Activated naive CD4-positive, alpha-beta T cell treated with anti-CD3 and anti-CD28 coated beads, Interleukin-2, amount 10 ng/mL, durations not matched to agents 7 days and 5 days (primary cell): ENCODE data around the gene KCNE4.

ENCODE experiments used
- CTCF ChIA-PET: fragments of 350-600 bp; sonication (Branson Sonifier 250); formaldehyde crosslinking; loops from one replicate; lab custom pipeline; 2021; ENCODE audit warnings: antibody characterized with exemption; lab: Charles Lee
- DNase-seq: peaks from one replicate; pipeline ENCODE4 v3.0.0-alpha.2; 2020
- H3K27ac Mint-ChIP-seq: one replicate; pipeline ENCODE4 v1.8.0; 2021; ENCODE audit warnings: mild to moderate bottlenecking, moderate library complexity, mixed read lengths
- H3K27me3 Mint-ChIP-seq: one replicate; pipeline ENCODE4 v1.8.0; 2021; ENCODE audit warnings: mild to moderate bottlenecking, mixed read lengths
- H3K36me3 Mint-ChIP-seq: one replicate; pipeline ENCODE4 v1.8.0; 2021; ENCODE audit warnings: mixed read lengths
- H3K4me1 Mint-ChIP-seq: one replicate; pipeline ENCODE4 v1.8.0; 2021; ENCODE audit warnings: mixed read lengths
- H3K4me3 Mint-ChIP-seq: one replicate; pipeline ENCODE4 v1.8.0; 2021; ENCODE audit warnings: mild to moderate bottlenecking, moderate library complexity, mixed read lengths
- H3K9me3 Mint-ChIP-seq: one replicate; pipeline ENCODE4 v1.8.0; 2021; ENCODE audit warnings: mixed read lengths

The KCNE4 gene, protein sequence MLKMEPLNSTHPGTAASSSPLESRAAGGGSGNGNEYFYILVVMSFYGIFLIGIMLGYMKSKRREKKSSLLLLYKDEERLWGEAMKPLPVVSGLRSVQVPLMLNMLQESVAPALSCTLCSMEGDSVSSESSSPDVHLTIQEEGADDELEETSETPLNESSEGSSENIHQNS

DNA sequence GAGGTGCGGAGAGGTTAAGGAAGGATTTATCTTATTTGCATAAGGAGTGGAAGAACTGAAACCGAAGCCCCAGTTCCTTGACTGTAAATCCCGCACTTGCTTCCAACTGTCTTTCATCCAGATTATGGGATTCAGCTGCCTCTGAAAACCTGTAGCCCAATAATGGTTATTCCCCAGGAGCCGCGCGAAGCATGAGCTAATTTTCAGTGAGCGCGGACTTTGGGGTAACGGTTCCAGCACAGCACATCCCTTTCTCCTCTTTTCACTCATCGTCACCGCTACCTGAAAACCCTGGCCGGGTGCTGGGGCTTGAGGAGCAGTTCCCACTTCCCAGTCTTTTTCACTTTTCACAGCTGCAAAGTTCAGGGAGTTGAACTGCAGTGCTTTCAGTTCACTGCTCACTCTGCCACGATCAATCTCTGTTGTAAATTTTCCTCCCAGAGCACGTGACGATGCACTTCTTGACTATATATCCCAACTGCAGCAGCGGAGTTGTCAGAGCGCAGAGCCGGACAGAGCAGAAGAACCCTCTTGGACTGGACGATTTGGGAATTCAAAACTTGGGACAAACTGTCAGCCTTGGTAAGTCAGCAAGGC, at the start of gene KCNE4:
Gene KCNE4 (plus strand): TSS at position 498 of the 597 bp plus-strand sequence. CDS start 641 bp downstream, outside the sequence.
- H3K27ac Mint-ChIP-seq: no peak within 1 kb of the TSS
- no peak within 1 kb of the TSS for H3K4me3 Mint-ChIP-seq
- no peaks in the 10 kb centered on the region for H3K27me3 Mint-ChIP-seq
- H3K9me3 Mint-ChIP-seq: no peaks in the 10 kb centered on the region
- DNase-seq: no peak
- H3K4me1 Mint-ChIP-seq: no peaks in the 10 kb centered on the region
- H3K36me3 Mint-ChIP-seq: no peaks in the 10 kb centered on the region
- CTCF ChIA-PET: no interaction called here

DNA sequence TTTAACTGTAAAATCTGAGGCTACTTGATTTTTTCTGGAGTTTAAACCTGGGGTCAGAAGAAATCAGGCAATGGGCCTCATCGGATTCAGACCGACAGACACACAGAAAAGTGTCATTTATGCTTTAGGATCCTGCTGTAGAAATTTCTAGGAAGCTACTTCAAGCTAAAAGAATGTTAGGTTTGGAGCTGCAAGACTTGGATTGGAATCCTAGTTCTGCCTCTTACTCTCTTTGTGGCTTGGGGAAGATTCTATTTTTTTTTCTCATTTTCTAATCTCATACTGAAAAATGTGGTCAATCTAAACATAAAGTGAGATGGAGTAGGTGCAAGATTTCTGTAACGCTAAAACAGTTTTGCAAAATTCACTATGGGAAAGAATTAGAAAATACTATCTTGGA, 48.8 kb upstream of the KCNE4 start:
- Mint-ChIP-seq H3K9me3 (no peaks in the 10 kb centered on the region), H3K4me1 (no peaks in the 10 kb centered on the region), H3K27ac (no peak overlapping the region), H3K4me3 (no peak overlapping the region), H3K36me3 (no peaks in the 10 kb centered on the region), H3K27me3 (peaks cover 5% of the 10 kb centered on the region)
- no peak for DNase-seq
- CTCF ChIA-PET: no interaction called here

GRCh38 chr2:223005496-223005895, 46.5 kb upstream of the KCNE4 start:
- CTCF ChIA-PET: no interaction called here
- Mint-ChIP-seq H3K27ac (no peak overlapping the region), H3K27me3 (no peaks in the 10 kb centered on the region), H3K9me3 (no peaks in the 10 kb centered on the region), H3K4me1 (no peaks in the 10 kb centered on the region), H3K36me3 (no peaks in the 10 kb centered on the region), H3K4me3 (no peak overlapping the region)
- DNase-seq: no peak

DNA sequence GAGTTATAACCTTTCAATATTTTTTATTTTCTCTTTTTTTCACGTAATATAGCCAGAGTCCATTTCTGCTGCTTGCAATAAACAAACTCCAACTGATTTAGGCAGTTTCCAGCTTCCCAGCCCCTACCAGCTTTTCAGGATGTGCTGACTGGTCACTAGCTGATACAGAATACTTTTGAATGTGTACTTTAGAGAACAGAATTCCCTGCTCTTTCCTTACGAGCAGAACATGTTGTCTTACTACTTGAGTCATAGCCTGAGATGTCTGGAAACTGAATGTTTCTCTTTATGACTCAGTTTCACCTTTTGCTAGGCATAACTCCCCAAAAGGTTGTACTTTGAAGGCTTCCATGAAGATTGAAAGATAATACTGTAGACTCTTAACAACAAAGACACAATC, 44.5 kb upstream of the KCNE4 start:
- no peaks in the 10 kb centered on the region for H3K4me1 Mint-ChIP-seq

DNA sequence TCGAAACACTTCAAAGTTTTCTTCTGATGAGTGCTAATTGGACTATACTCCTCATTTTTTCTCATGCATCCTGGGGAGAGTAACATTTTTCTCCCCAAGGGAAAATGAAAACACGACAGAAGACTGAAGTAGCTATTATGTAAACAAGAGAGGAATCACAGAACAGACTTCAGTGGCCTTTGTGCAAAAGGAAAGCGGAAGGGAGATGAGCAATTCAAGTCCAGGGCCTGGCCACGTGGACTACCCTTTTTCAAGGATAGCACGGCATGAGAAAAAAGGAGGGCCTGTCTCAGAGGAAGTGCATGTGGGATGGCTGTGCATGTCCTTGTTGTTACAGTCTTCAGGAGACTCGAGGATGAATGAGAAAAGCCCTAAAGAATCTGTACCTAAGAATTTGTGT, 43.8 kb upstream of the KCNE4 start:
- Mint-ChIP-seq H3K4me3 (no peak overlapping the region), H3K27me3 (no peaks in the 10 kb centered on the region), H3K36me3 (no peaks in the 10 kb centered on the region), H3K9me3 (no peaks in the 10 kb centered on the region), H3K27ac (no peak overlapping the region), H3K4me1 (no peaks in the 10 kb centered on the region)
- no peak for DNase-seq
- CTCF ChIA-PET: no interaction called here

More for the DNA sequence above, 44.5 kb upstream of the KCNE4 start:
- Mint-ChIP-seq H3K27me3 (no peaks in the 10 kb centered on the region), H3K4me3 (no peak overlapping the region), H3K27ac (no peak overlapping the region), H3K9me3 (no peaks in the 10 kb centered on the region), H3K36me3 (no peaks in the 10 kb centered on the region)
- CTCF ChIA-PET: no interaction called here
- no peak for DNase-seq

- Mint-ChIP-seq H3K36me3 (no peaks in the 10 kb centered on the region), H3K4me1 (no peaks in the 10 kb centered on the region), H3K27me3 (no peaks in the 10 kb centered on the region), H3K9me3 (no peaks in the 10 kb centered on the region), H3K4me3 (no peak overlapping the region), H3K27ac (no peak overlapping the region)
- CTCF ChIA-PET: no interaction called here
- DNase-seq: no peak
Observed at GRCh38 chr2:223008956-223009355, 43.0 kb upstream of the KCNE4 start.

- CTCF ChIA-PET: no interaction called here
- DNase-seq: no peak
Observed at GRCh38 chr2:223010641-223011040, 41.3 kb upstream of the KCNE4 start.

GRCh38 chr2:223012291-223012690, 39.7 kb upstream of the KCNE4 start:
- no peaks in the 10 kb centered on the region for H3K27me3 Mint-ChIP-seq
- CTCF ChIA-PET: no interaction called here
- no peak for DNase-seq
- no peak overlapping the region for H3K4me3 Mint-ChIP-seq
- H3K27ac Mint-ChIP-seq: no peak overlapping the region
- no peaks in the 10 kb centered on the region for H3K9me3 Mint-ChIP-seq
- no peaks in the 10 kb centered on the region for H3K36me3 Mint-ChIP-seq
- H3K4me1 Mint-ChIP-seq: no peaks in the 10 kb centered on the region

More at GRCh38 chr2:223010641-223011040, 41.3 kb upstream of the KCNE4 start:
- no peaks in the 10 kb centered on the region for H3K9me3 Mint-ChIP-seq
- no peaks in the 10 kb centered on the region for H3K4me1 Mint-ChIP-seq
- no peak overlapping the region for H3K4me3 Mint-ChIP-seq
- no peak overlapping the region for H3K27ac Mint-ChIP-seq
- no peaks in the 10 kb centered on the region for H3K27me3 Mint-ChIP-seq
- H3K36me3 Mint-ChIP-seq: no peaks in the 10 kb centered on the region

DNA sequence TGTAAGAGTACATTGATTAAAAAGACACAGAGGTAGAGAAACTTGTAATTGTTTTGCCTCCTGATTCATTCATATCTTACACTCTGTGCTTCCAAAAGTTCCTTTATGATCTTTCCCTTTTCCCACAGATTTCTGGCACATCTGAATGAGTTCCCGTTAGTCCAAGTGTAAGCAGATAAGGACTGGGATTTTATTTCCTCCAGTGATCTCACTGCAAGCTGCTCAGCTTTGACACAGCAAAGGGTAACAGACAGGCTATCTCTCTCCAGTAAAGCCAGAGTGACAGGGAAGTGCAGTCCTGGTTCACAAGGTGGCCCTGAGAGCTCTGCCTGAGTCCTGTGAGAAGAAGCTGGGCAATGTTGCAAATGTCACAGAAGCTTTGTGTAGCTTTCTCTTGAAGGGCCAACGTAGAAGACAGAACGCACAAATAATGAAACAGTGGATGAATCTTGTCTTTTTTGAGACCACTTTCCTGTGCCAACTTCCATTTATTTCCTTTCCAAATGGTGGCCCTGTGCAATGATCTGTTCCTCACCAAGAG, 32.5 kb upstream of the KCNE4 start:
- Mint-ChIP-seq H3K27me3 (no peaks in the 10 kb centered on the region), H3K36me3 (no peaks in the 10 kb centered on the region), H3K9me3 (no peaks in the 10 kb centered on the region), H3K27ac (no peak overlapping the region), H3K4me1 (no peaks in the 10 kb centered on the region), H3K4me3 (no peak overlapping the region)
- no peak for DNase-seq
- CTCF ChIA-PET: interaction anchor here (0.6 kb wide), 1 partner anchor 1536 kb away, joined by 3 read pairs; no protein-coding TSS in a partner anchor

DNA sequence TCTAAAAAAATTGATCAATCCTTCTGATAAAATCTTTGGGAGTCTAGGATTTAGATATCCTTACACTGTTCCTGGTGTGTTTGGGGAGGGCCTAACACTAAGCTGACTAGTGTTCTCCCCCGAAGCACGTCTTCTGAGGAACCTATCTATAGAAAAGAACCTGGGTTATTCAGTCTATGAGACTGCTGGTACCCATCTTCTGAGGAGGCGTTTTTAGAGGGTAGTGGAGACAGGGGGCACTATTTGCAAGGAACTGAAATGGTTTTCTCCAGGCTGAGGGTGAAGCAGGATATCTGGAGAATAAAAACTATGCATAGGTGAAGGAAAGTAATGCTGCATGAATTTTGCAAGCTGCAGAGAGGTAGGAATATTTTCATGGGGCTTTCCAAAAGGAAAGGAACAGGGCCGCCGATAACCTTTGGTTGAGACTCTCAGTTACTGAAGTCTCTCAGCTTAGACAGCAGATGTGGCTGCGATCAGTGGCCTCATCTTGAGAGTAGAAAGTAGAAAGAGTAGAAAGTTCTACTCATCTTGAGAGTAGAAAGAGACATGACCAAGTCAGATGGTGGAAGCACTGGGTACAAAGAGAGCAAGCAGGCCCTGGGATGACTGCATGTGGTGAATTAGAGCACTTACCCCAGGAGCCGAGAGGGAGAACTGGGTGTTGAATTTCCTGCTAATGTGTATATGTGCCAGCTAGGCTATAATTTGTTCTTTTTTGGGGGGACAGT, 31.8 kb upstream of the KCNE4 start:
- no peaks in the 10 kb centered on the region for H3K36me3 Mint-ChIP-seq
- H3K27me3 Mint-ChIP-seq: no peaks in the 10 kb centered on the region
- H3K4me3 Mint-ChIP-seq: no peak overlapping the region
- H3K4me1 Mint-ChIP-seq: no peaks in the 10 kb centered on the region
- CTCF ChIA-PET: interaction anchor here (0.6 kb wide), 1 partner anchor 1536 kb away, joined by 3 read pairs; no protein-coding TSS in a partner anchor
- H3K27ac Mint-ChIP-seq: no peak overlapping the region
- no peaks in the 10 kb centered on the region for H3K9me3 Mint-ChIP-seq
- no peak for DNase-seq

DNA sequence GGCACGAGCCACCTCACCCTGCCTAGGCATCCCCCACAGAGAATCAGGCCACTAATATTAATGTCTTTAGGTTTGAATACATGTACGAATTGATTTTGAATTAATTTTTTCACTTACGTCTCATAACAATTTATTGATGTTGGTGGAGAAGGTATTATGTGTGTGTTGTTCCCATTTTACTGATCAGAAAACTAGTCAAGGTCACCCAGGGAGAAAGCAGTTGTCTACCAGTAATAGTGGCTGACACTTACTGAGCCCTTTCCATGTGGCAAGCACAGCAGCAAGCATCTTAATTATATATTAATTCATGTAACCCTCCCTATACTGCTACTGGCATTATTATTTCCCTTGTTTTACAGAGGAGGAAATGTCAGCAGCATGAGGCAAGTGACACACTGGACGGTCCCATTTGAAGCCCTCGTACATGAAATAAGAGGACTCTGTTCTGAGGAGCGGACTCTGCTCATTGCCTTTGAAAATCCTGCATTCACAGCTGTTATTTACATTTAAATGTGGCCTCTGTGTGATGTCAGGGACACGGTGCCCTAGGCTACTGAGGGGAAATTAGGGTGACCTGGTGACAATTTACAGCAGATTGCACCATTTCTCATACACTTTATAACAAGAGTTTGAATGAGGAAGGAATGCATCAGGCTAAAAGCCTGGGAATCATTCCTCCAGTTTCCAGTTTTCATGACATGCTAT, 30.9 kb upstream of the KCNE4 start:
- H3K9me3 Mint-ChIP-seq: no peaks in the 10 kb centered on the region
- H3K36me3 Mint-ChIP-seq: no peaks in the 10 kb centered on the region
- no peaks in the 10 kb centered on the region for H3K27me3 Mint-ChIP-seq
- no peaks in the 10 kb centered on the region for H3K4me1 Mint-ChIP-seq
- CTCF ChIA-PET: no interaction called here
- DNase-seq: no peak
- no peak overlapping the region for H3K4me3 Mint-ChIP-seq
- no peak overlapping the region for H3K27ac Mint-ChIP-seq

DNA sequence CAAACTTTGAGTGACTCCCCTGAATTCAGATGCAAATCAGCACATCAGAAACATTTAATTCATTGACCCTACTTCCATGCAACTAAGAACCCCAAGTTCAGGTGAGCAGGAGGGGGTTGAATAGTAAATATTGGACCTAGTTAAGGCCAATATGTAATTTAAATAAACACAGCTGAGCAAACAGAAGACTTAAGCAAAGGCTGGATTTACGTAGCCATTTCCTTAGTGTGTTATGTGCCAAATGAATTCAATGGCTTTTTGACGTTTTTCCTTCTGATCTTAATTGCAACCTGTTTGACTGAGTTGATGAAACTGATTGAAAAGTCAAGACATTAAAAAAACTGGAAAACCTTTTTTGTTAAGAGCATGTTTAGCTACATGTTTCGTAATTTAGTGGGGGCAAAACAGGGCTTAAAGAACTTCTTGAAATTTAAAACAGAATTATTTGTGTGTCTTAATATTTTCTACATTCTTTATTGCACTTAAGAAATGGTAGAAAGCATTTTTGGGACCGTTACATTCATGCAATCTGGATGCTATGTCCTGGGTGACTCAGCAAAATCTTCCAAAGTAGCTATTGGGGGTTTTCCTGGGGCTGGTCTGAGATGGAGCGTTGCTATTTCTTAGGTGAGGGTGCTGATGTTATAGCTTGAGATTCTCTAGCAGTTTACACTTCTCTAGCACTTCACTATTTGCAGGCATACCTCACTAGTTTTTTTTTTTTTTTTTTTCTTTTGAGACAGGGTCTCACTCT, 25.5 kb upstream of the KCNE4 start:
- Mint-ChIP-seq H3K4me1 (no peaks in the 10 kb centered on the region), H3K27me3 (no peaks in the 10 kb centered on the region), H3K27ac (no peak overlapping the region), H3K36me3 (no peaks in the 10 kb centered on the region), H3K4me3 (no peak overlapping the region), H3K9me3 (no peaks in the 10 kb centered on the region)
- DNase-seq: no peak
- CTCF ChIA-PET: no interaction called here

DNA sequence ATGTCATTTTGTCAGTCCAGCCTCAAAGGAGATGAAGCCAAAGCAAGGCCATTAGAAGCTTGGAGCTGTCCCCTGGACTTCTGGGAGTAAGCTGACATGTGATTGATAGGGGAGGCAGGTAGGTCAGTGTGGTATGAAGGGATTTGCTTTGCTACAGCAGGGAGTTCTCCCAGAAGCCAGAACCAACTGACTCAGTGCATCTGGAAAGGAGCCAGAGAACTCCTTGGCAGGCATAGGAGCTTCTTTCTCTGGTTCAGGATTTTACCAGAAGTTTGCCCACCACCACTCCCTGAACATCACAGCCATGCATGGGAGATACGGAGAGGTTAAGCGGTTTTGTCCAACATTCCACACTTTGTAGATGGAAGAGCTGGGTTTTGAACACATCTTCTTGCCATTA, 24.5 kb upstream of the KCNE4 start:
- Mint-ChIP-seq H3K4me1 (no peaks in the 10 kb centered on the region), H3K36me3 (no peaks in the 10 kb centered on the region), H3K27ac (no peak overlapping the region), H3K9me3 (peaks cover 4% of the 10 kb centered on the region), H3K4me3 (no peak overlapping the region), H3K27me3 (no peaks in the 10 kb centered on the region)
- DNase-seq: no peak
- CTCF ChIA-PET: no interaction called here

GRCh38 chr2:223029287-223029686, 22.7 kb upstream of the KCNE4 start:
- no peak overlapping the region for H3K4me3 Mint-ChIP-seq

More at GRCh38 chr2:223029287-223029686, 22.7 kb upstream of the KCNE4 start:
- no peak for DNase-seq
- Mint-ChIP-seq H3K4me1 (no peaks in the 10 kb centered on the region), H3K27ac (no peak overlapping the region), H3K27me3 (no peaks in the 10 kb centered on the region), H3K9me3 (peaks cover 4% of the 10 kb centered on the region), H3K36me3 (no peaks in the 10 kb centered on the region)
- CTCF ChIA-PET: no interaction called here
